Loucy (cell line): ENCODE data around the gene PAX3.

ENCODE experiments used
- H2AFZ ChIP-seq: fragments of 200-600 bp; sonication (generic); 2 replicates; pipeline ENCODE4 v1.6.0; 2016; ENCODE audit warnings: antibody characterized with exemption, mild to moderate bottlenecking, low read length, moderate library complexity
- H3F3A ChIP-seq: fragments of 200-600 bp; 2 replicates; pipeline ENCODE4 v1.6.0; 2016; ENCODE audit warnings: antibody characterized with exemption, low read depth, mild to moderate bottlenecking
- H3K27me3 ChIP-seq: fragments of 200-600 bp; sonication (generic); 2 replicates; pipeline ENCODE4 v1.6.1; 2014; ENCODE audit warnings: low read length, mild to moderate bottlenecking; ENCODE audit not compliant: insufficient read depth, poor library complexity, severe bottlenecking
- H3K36me3 ChIP-seq: fragments of 200-600 bp; sonication (generic); 2 replicates; pipeline ENCODE4 v1.6.1; 2016; ENCODE audit warnings: low read length; ENCODE audit not compliant: insufficient read depth
- H3K4me1 ChIP-seq: fragments of 200-600 bp; sonication (generic); 2 replicates; pipeline ENCODE4 v1.5.1; 2014; ENCODE audit warnings: low read length, mild to moderate bottlenecking; ENCODE audit not compliant: insufficient read depth, poor library complexity, severe bottlenecking
- H3K4me2 ChIP-seq: fragments of 200-600 bp; sonication (generic); 2 replicates; pipeline ENCODE4 v1.6.0; 2014; ENCODE audit warnings: antibody characterized with exemption, low read length, low read depth, mild to moderate bottlenecking; ENCODE audit not compliant: poor library complexity, severe bottlenecking
- H3K4me3 ChIP-seq: fragments of 200-600 bp; sonication (generic); 2 replicates; pipeline ENCODE4 v1.5.1; 2014; ENCODE audit warnings: low read length, mild to moderate bottlenecking, mixed read lengths; ENCODE audit not compliant: poor library complexity, severe bottlenecking
- H3K79me2 ChIP-seq: fragments of 200-600 bp; sonication (generic); 2 replicates; pipeline ENCODE4 v1.6.1; 2014; ENCODE audit warnings: low read length; ENCODE audit not compliant: insufficient read depth
- H3K9ac ChIP-seq: fragments of 200-600 bp; sonication (generic); 2 replicates; pipeline ENCODE4 v1.6.0; 2014; ENCODE audit warnings: mild to moderate bottlenecking, low read depth, low read length, moderate library complexity; ENCODE audit not compliant: poor library complexity, severe bottlenecking
- H3K9me2 ChIP-seq: fragments of 200-600 bp; sonication (generic); replicated peaks from 2 replicates; pipeline ENCODE4 v1.6.1; 2016; ENCODE audit warnings: low read depth, low read length, mixed read lengths
- H3K9me3 ChIP-seq: fragments of 200-600 bp; sonication (generic); 2 replicates; pipeline ENCODE4 v1.6.1; 2014; ENCODE audit warnings: mild to moderate bottlenecking, antibody characterized with exemption, low read length, low read depth; ENCODE audit not compliant: insufficient read depth
- H4K20me1 ChIP-seq: fragments of 200-600 bp; sonication (generic); 2 replicates; pipeline ENCODE4 v1.6.0; 2014; ENCODE audit warnings: antibody characterized with exemption, low read length, mild to moderate bottlenecking; ENCODE audit not compliant: insufficient read depth, poor library complexity, severe bottlenecking
- CTCF ChIP-seq: fragments of 200-600 bp; sonication (generic); conservative IDR thresholded peaks from 2 replicates; pipeline ENCODE4 v1.5.1; 2014; ENCODE audit warnings: mild to moderate bottlenecking, antibody characterized with exemption, low read length
- EZH2phosphoT487 ChIP-seq: fragments of 200-600 bp; IDR thresholded peaks from 2 replicates; pipeline ENCODE4 v1.6.1; 2018; ENCODE audit warnings: antibody characterized with exemption, mild to moderate bottlenecking, moderate library complexity, borderline replicate concordance

Gene PAX3

GRCh38 chr2:222318712-222319585, 20.2 kb upstream of the PAX3 start:
- TF ChIP-seq EZH2phosphoT487 = no peak
- TF ChIP-seq CTCF = no peak
- peak overlapping the region; percentile 74 for H3K4me2 ChIP-seq
- H3K36me3 ChIP-seq = no peaks in the 10 kb centered on the region
- H4K20me1 ChIP-seq = no peaks in the 10 kb centered on the region
- no peaks in the 10 kb centered on the region for H3K27me3 ChIP-seq
- H3K9me2 ChIP-seq = no peaks in the 10 kb centered on the region
- peak overlapping the region; percentile 78 for H3K4me3 ChIP-seq
- H3K9me3 ChIP-seq = no peaks in the 10 kb centered on the region
- no peaks in the 10 kb centered on the region for H3F3A ChIP-seq
- H2AFZ ChIP-seq = peak overlapping the region; percentile 97
- H3K4me1 ChIP-seq = no peaks in the 10 kb centered on the region
- H3K79me2 ChIP-seq = no peaks in the 10 kb centered on the region
- H3K9ac ChIP-seq = no peak overlapping the region

GRCh38 chr2:222318026-222318711, 19.4 kb upstream of the PAX3 start:
- Histone ChIP-seq H3K4me2 (peak overlapping the region; percentile 74), H4K20me1 (no peaks in the 10 kb centered on the region), H3K79me2 (no peaks in the 10 kb centered on the region), H3K36me3 (no peaks in the 10 kb centered on the region), H3K27me3 (no peaks in the 10 kb centered on the region), H3K9ac (no peak overlapping the region), H3K9me3 (no peaks in the 10 kb centered on the region), H3K9me2 (no peaks in the 10 kb centered on the region), H2AFZ (peak overlapping the region; percentile 97), H3F3A (no peaks in the 10 kb centered on the region), H3K4me3 (peak overlapping the region; percentile 78), H3K4me1 (no peaks in the 10 kb centered on the region)
- TF ChIP-seq CTCF (peak; percentile 59), EZH2phosphoT487 (no peak)

DNA sequence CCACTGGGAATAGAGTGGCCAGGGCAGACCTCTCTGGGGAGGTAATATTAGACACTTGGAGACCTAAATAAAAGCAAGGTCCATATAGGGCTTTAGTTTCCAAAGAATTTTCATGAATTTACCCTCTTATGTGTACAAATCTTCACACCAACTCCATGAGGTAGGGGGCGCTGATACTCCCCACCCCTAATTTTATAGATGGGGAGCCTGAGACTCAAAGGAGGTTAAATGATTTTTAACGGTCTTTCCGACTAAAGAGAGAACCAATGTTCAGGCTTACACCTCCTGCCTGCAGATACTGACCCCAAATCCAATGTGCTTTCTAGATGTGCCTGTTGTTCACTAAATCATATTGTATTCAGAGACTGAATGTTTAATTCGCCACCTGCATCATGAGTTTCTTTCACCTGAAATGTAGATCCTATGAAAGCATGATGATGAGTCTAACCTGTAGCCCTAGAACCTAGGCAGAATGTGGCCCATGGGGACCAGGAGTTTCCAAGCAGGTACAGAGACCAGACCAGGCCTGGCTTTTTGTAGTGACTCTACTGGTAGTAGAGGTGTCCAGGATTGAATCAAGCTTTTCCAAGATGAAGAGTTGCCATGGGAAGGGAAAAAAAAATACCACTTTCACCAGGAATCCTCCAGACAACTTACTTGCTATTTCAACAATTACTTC, 16.8 kb upstream of the PAX3 start:
- Histone ChIP-seq H3K36me3 (no peaks in the 10 kb centered on the region), H3K79me2 (no peaks in the 10 kb centered on the region), H3K9me2 (no peaks in the 10 kb centered on the region), H3K9me3 (no peaks in the 10 kb centered on the region), H3K27me3 (no peaks in the 10 kb centered on the region), H3K4me1 (no peaks in the 10 kb centered on the region), H3K4me3 (no peak overlapping the region), H3K9ac (no peak overlapping the region), H3F3A (no peaks in the 10 kb centered on the region), H3K4me2 (no peak overlapping the region), H2AFZ (no peak overlapping the region), H4K20me1 (no peaks in the 10 kb centered on the region)
- TF ChIP-seq CTCF (peak; percentile 61), EZH2phosphoT487 (no peak)
